Stimulated activated CD8-positive, alpha-beta memory T cell treated with anti-CD3 and anti-CD28 coated beads, Interleukin-15, amount 100 ng/mL, for 4 hours (primary cell): Measurements from ENCODE around the gene TTLL10.

Source experiments
- DNase-seq, 2 donors: peaks; one replicate each; pipeline ENCODE4 v3.0.0-alpha.2; 2020; ENCODE audit warnings: low read depth in 2 of 2

The TTLL10 gene

GRCh38 chr1:1236945-1237873, 63.5 kb downstream of the TTLL10 start:
- no peak for DNase-seq

DNA sequence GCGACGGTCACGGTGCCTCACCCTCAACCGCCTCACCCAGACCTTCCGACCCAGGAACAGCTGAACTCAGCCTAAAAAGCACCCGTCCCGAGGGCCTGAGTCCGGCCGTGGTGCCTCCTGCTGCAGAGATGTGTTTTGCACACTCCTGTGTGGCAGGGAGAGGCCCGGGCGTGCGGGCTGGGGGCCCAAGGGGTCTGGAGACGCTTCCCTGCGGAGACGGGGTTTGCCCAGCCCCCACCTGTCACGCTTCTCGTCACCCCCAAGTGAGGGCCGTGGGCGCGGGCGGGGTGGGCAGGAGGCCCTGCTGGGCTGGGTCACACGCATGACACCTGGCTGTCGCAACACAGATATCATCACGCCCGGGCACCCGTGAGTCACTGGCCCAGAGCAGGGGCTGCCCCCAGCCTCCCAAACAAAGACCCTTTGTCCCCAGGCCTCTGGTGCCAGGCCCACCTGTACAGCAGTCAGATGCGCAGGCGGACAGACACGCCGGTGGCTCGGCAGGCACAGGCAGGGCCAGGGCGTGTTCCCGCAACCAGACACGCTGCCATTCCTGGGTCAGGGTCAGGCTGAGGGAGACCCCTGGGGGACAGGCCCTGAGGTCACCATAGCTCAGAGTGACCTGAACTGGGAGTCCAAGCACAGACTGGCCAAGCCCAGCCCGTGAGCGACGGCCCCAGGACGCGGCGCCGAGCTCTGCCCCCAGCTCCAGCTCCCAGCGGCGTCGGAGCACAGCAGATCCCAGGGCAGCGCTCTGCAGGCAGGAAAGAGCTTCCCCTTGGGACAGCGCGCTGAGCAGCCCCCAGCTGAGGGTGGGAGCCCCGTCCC, 64.4 kb downstream of the TTLL10 start:
- DNase-seq: no peak

- no peak for DNase-seq
These were observed 65.1 kb downstream of the TTLL10 start for GRCh38 chr1:1238702-1239178.

DNA sequence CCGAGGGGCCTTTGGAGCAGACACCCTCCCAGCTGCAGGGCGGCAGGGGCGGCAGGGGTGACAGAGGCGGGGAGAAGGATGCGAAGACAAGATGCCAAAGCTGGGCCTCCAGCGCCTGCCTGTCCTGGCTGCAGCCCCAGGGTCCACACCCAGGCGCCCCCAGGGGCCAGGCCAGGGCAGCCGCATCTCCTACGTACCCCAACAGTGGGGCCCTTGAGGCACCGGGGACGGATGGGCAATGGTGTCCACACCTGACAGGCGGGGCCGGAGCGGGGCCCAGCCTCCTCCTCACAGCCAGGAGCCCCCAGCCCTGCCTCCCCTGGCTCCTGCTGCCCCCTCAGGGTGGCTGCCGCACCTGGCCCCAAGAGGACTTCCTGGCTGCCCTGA, 65.5 kb downstream of the TTLL10 start:
- DNase-seq: no peak

GRCh38 chr1:1239614-1240347, 66.1 kb downstream of the TTLL10 start:
- DNase-seq: no peak

DNA sequence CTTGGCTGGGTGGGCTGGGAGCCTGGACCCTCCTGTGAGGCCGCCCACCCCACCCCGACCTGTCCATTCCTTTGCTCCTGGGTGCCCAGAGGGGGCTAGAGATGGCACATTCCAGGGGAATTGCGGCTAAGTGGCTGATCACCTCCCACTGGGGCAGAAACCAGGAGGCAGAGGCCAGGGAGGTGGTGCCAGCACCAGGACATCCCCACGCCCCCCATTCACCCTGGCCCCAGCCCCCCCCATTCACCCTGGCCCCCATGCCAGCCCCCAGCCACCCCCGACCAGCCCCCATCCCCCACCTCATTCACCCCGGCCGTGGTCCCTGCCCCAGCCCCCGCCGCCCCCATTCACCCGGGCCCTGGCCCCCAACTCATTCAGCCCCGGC, 66.7 kb downstream of the TTLL10 start:
- no peak for DNase-seq

DNA sequence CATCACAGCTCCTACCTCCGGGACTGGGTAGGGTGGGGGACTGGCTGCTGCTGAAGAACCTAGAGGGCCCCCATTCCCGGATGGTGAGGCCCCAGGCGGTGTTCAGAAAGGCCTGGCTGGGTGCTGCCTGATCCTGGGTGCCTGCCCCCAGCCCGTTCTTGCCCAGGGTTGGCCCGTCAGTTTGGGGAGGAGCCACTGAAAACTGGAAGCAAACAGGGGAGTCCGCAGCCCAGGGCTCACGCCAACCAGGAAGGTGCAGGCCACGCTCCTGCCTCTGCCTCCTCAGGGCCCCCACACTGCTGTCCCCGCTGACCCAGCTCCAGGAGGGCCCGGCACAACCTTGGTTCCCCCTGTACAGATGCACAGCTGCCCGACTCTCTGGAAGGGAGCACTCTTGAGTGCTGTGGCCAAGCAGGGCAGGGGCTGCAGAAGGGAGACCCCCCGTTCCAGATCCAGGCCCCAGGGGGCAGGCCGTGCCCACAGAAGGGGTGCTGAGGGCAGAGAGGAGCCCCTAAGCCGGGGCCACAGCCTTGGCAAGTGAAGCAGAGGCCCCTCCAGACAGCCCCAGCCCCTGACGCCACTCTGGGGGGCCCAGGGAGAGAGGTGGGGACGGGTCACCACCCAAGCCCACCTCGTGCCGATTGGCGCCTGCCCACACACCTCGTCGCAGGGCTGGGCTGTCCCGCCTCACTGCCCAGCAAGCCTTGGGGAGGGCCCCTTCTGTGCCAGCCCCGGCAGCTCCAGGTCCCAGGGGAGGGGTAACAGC, 67.3 kb downstream of the TTLL10 start:
- no peak for DNase-seq

- DNase-seq: no peak
These were observed 68.0 kb downstream of the TTLL10 start for GRCh38 chr1:1241588-1242219.

GRCh38 chr1:1242461-1243265, 69.0 kb downstream of the TTLL10 start:
- DNase-seq: no peak

DNA sequence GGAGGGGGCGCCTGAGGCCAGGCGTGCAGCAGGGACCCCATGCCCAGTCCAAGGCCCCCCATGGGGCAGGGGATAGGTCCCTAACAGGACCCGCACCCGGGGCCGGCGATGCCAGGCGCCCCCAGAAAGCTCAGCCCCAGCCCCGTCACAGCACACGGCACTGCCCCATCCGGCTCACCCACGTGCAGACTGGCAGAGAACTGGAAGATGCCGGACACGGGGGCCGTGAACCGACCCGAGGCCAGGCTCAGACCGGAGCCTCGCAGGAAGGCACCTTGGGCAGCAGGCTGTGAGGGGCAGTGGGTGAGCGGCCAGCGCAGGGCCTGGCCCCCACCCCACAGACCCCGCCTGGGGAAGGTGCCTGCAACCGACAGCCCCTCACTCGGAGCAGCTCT, 69.6 kb downstream of the TTLL10 start:
- no peak for DNase-seq

DNA sequence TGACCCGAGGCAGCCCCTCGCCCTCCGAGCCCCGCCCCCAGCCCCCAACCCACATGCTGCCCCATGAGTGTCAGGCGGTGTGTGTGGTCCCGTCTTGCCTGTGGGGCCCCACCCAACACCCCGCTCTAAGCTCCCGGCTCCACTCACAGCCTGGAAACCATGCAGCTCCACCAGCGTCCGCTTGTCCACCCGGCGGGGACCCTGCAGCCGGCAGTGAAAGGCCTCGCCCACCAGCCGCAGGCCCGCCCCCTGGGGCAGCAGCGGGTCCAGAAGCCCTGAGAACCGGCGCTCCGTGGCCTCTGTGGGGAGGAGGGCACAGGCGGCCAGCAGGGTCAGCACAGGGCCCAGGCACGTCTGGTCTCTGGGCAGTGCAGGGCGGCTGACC, 70.1 kb downstream of the TTLL10 start:
- no peak for DNase-seq

DNA sequence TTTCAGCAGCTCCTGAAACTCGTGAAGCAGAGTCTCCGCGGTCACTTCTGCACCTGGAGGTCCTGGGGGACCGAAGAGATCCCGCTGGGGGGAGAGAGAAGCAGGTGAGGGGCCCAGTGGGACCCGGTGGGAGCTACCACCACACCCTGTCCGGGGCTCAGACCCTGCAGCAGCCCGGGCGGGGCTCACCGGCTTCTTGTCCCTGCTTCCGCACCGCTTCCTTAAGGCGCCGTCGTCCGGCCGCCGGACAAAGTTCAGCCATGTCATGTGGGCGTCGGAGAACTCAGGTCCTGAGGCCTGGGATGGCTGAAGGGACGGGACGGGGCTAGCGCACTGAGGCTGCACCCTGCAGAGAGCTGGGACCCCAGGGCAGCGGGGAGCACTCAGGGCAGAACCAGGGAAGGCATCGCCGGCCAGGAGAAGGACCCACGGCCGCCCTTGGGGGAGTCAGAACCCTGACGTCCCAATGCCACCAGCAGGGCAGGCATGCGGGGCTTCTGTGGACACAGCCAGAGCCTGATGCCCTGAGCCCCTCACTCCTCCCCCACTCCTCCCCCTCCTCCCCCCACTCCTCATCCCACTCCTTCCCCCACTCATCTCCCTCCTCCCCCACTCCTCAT, 70.6 kb downstream of the TTLL10 start:
- DNase-seq: no peak

GRCh38 chr1:1245178-1245816, 71.6 kb downstream of the TTLL10 start:
- DNase-seq: no peak

DNA sequence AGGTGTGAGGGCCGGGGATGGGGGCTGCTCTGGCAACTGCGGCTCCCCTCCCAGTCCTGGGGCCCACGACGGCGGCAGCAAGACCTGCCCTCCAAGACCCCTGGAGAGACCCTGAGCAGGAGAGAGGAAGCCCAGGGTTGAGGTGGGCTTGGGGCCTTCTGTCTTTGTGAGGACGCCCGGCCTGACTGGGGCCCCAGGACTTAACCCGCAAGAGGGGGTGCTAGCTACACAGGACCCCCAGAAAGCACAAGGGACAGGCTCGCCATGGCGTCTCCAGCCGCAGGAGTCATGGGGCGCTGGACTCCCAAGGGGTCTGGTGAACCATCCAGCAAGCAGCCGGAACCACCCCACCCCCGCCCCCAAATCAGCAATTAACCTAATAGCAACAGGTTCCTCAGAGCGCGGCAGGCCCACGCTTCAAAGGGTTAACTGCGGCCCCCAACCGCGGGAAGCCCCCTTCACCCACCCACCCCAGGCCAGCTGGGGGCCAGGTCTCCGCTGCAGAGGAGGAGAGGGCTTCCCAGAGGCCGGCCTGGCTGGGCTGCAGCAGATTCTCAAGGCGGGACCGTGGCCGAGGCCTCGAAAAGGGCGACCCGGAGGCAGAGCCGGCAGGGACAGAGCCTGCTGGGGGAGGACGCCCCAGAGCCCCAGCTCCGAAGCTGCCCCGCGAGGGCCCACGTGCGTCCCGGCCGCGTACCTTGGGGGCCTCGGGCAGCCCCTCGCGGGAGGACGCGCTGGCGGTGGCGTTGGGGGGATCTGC, 72.3 kb downstream of the TTLL10 start:
- DNase-seq: no peak

- no peak for DNase-seq
These were observed 73.1 kb downstream of the TTLL10 start, which contains the start of gene C1QTNF12 for GRCh38 chr1:1246577-1247340. TSS of gene C1QTNF12 (minus strand) at chr1:1246722. CDS start at chr1:1246690, 32 bp downstream.

GRCh38 chr1:1247341-1247913, 73.7 kb downstream of the TTLL10 start:
- DNase-seq: no peak
